ENCODE measurements around the gene TFR2.

Gene TFR2

DNA sequence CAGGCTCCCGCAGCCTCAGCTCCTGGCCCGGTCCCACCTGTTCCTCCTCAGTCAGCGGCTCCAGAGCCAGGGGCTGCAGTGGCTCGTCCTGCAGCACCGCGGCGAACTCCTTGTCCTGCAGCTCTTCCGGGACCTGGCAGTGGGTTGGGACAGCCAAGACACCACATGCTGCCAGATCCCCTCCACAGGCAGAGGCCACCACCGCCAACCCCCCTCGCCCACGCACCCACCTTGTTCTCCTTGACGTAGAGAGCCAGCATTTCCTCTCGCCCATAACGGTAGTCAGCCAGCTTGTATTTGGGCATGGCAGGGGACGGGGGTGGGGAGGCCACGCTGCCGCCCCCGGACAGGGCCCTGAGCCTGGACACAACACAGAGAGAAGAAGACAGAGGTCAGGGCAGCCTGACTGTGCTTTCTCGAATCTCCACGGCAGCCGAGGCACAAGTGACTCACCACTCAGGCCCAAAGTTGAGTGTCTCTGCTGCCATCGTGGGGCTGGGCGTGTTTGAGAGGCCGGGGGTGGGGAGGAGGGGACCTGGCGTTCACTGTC is 46.5 kb upstream of the TFR2 start:
- Histone ChIP-seq H3K4me1 (ENCODE audit: insufficient read depth, low read length, poor library complexity, severe bottlenecking) (peaks cover 30% of the 10 kb centered on the region), H3K79me2 (ENCODE audit: insufficient read depth, low read length) (peaks cover 51% of the 10 kb centered on the region)

GRCh38 chr7:100687261-100687660 is 45.9 kb upstream of the TFR2 start:
- Histone ChIP-seq H3K9me3 (ENCODE audit: insufficient read depth, low read depth, low read length) (no peaks in the 10 kb centered on the region), H3K4me3 (ENCODE audit: low read length, poor library complexity, severe bottlenecking) (no peak overlapping the region), H3K36me3 (ENCODE audit: insufficient read depth, low read length) (peaks cover 58% of the 10 kb centered on the region; the same call in 1 of the 2 replicates), H3K9ac (ENCODE audit: low read depth, low read length, poor library complexity, severe bottlenecking) (no peak overlapping the region), H3K4me2 (ENCODE audit: low read depth, low read length, poor library complexity, severe bottlenecking) (no peak overlapping the region), H3F3A (ENCODE audit: low read depth) (no peaks in the 10 kb centered on the region), H3K79me2 (ENCODE audit: insufficient read depth, low read length) (peaks cover 45% of the 10 kb centered on the region), H2AFZ (ENCODE audit: low read length) (no peak overlapping the region), H4K20me1 (ENCODE audit: insufficient read depth, low read length, poor library complexity, severe bottlenecking) (peaks cover 54% of the 10 kb centered on the region), H3K4me1 (ENCODE audit: insufficient read depth, low read length, poor library complexity, severe bottlenecking) (peaks cover 24% of the 10 kb centered on the region), H3K27me3 (ENCODE audit: insufficient read depth, low read length, poor library complexity, severe bottlenecking) (no peaks in the 10 kb centered on the region), H3K9me2 (replicated peaks; ENCODE audit: low read depth, low read length) (no peaks in the 10 kb centered on the region)
- TF ChIP-seq, protein P1, sequence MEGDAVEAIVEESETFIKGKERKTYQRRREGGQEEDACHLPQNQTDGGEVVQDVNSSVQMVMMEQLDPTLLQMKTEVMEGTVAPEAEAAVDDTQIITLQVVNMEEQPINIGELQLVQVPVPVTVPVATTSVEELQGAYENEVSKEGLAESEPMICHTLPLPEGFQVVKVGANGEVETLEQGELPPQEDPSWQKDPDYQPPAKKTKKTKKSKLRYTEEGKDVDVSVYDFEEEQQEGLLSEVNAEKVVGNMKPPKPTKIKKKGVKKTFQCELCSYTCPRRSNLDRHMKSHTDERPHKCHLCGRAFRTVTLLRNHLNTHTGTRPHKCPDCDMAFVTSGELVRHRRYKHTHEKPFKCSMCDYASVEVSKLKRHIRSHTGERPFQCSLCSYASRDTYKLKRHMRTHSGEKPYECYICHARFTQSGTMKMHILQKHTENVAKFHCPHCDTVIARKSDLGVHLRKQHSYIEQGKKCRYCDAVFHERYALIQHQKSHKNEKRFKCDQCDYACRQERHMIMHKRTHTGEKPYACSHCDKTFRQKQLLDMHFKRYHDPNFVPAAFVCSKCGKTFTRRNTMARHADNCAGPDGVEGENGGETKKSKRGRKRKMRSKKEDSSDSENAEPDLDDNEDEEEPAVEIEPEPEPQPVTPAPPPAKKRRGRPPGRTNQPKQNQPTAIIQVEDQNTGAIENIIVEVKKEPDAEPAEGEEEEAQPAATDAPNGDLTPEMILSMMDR (conservative IDR thresholded peaks at IDR 0.05; ENCODE audit: low read length): no peak
- no peak for TF ChIP-seq EZH2phosphoT487 (IDR thresholded peaks at IDR 0.05; ENCODE audit: borderline replicate concordance)

More for the DNA sequence above, 46.5 kb upstream of the TFR2 start:
- no peak overlapping the region for H2AFZ ChIP-seq (ENCODE audit: low read length)
- no peaks in the 10 kb centered on the region for H3K27me3 ChIP-seq (ENCODE audit: insufficient read depth, low read length, poor library complexity, severe bottlenecking)
- no peaks in the 10 kb centered on the region for H3K9me2 ChIP-seq (replicated peaks; ENCODE audit: low read depth, low read length)
- H3K9me3 ChIP-seq (ENCODE audit: insufficient read depth, low read depth, low read length): no peaks in the 10 kb centered on the region
- TF ChIP-seq, protein P1 (conservative IDR thresholded peaks at IDR 0.05; ENCODE audit: low read length): no peak
- no peak for TF ChIP-seq EZH2phosphoT487 (IDR thresholded peaks at IDR 0.05; ENCODE audit: borderline replicate concordance)
- H4K20me1 ChIP-seq (ENCODE audit: insufficient read depth, low read length, poor library complexity, severe bottlenecking): peaks cover 59% of the 10 kb centered on the region
- H3K4me2 ChIP-seq (ENCODE audit: low read depth, low read length, poor library complexity, severe bottlenecking): no peak overlapping the region
- H3K4me3 ChIP-seq (ENCODE audit: low read length, poor library complexity, severe bottlenecking): no peak overlapping the region
- H3F3A ChIP-seq (ENCODE audit: low read depth): no peaks in the 10 kb centered on the region
- no peak overlapping the region for H3K9ac ChIP-seq (ENCODE audit: low read depth, low read length, poor library complexity, severe bottlenecking)
- peaks cover 53% of the 10 kb centered on the region; the same call in 1 of the 2 replicates for H3K36me3 ChIP-seq (ENCODE audit: insufficient read depth, low read length)

- H4K20me1 ChIP-seq (ENCODE audit: insufficient read depth, low read length, poor library complexity, severe bottlenecking): peaks cover 49% of the 10 kb centered on the region
- H3K4me1 ChIP-seq (ENCODE audit: insufficient read depth, low read length, poor library complexity, severe bottlenecking): peaks cover 19% of the 10 kb centered on the region
- TF ChIP-seq EZH2phosphoT487 (IDR thresholded peaks at IDR 0.05; ENCODE audit: borderline replicate concordance): no peak
- TF ChIP-seq, protein P1 (conservative IDR thresholded peaks at IDR 0.05; ENCODE audit: low read length): no peak
- peaks cover 41% of the 10 kb centered on the region for H3K79me2 ChIP-seq (ENCODE audit: insufficient read depth, low read length)
- H3K36me3 ChIP-seq (ENCODE audit: insufficient read depth, low read length): peaks cover 62% of the 10 kb centered on the region; the same call in 1 of the 2 replicates
- H3K4me3 ChIP-seq (ENCODE audit: low read length, poor library complexity, severe bottlenecking): no peak overlapping the region
- no peaks in the 10 kb centered on the region for H3K27me3 ChIP-seq (ENCODE audit: insufficient read depth, low read length, poor library complexity, severe bottlenecking)
- no peaks in the 10 kb centered on the region for H3K9me3 ChIP-seq (ENCODE audit: insufficient read depth, low read depth, low read length)
- no peak overlapping the region for H3K4me2 ChIP-seq (ENCODE audit: low read depth, low read length, poor library complexity, severe bottlenecking)
- no peaks in the 10 kb centered on the region for H3F3A ChIP-seq (ENCODE audit: low read depth)
- H3K9ac ChIP-seq (ENCODE audit: low read depth, low read length, poor library complexity, severe bottlenecking): no peak overlapping the region
- H2AFZ ChIP-seq (ENCODE audit: low read length): no peak overlapping the region
- H3K9me2 ChIP-seq (replicated peaks; ENCODE audit: low read depth, low read length): no peaks in the 10 kb centered on the region
Observed at GRCh38 chr7:100686822-100687211, 45.5 kb upstream of the TFR2 start.
